Measurements from ENCODE around the gene HES2. TPM values are rescaled to one million over a fixed set of nuclear protein-coding genes. Genes with fewer than 3 reads are reported as not detected.
"Not testable (repeated sequence)": the region's sequence is repeated elsewhere in the genome, so short reads cannot be mapped to it uniquely, and the experiment has no call there.

The HES2 gene
- total RNA-seq, 1 experiment from 2014 or later = 2.4 TPM

DNA sequence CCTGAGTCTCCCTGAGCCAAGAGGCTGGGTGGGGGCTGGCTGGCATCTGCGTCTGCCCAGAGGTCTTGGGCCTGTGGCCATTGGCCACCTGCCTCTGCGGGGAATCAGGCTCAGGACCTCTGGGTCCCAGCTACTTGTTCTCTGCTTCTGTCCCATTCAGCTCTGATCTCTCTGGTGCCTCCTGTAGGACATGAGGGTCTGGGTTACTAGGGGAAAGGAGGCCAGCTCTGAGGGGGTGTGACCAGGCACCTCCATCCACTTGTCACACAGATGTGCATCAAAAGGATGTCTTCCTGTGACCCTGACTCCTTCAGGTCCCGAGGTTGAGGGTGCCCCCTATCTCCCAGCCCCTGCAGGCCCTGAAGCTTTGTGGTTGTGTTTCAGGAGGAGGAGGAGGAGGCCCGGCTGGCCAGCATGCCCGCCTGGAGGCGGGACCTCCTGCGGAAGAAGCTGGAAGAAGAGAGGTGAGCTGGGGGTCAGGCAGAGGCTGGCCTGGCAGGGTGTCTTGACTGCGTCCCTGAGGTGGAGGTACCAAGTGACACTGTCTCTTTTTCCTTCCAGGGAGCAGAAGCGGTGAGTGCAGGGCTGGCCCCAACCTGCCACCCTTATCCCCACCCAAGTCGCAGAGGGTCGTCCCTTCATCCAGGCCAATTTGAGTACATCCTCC lies 37.2 kb upstream of the HES2 start:
- in situ Hi-C loops (cut with HindIII; ENCODE audit: low pct_unique_long_range_greater_than_20kb, low sequenced_read_pairs) = no loop called here
- DNase-seq (ENCODE audit: low read depth, low spot score) = no peak

DNA sequence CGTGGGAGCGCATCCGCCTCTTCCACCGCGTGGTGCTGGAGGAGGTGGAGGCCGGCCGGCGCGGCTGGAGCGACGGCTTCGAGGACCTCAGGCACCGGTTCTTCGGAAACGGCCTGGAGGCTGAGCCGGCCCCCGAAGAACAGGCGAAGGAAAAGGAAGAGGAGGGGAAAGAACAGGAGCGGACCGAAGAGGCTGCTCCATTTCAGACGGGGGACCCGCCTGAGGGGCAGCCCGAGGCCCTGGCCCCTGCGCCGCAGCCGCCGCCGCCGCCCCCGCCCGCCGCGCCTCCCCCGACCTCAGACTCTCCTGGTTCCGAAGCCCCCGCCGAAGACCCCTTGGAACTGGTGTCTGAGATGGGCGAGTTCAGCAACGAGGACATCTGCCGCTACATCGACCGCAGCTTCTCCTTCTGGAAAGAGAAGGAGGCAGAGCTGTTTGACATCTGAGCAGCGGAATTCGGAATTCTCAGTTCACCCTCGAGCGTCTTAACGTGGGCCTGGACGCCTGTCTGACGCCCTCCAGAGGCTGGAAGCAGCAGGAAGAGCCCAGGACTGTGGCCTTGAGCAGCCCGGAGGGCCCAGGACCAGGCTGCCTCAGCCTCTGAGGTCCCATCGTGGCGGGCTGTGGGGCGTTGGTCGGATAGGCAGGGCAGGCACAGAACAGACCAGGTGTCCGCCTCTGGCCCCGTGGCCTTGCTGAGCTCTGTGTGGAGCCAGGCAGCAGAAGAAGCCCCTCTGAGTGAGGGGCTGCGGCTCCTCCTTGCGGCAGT lies 36.2 kb upstream of the HES2 start:
- in situ Hi-C loops (cut with HindIII; ENCODE audit: low pct_unique_long_range_greater_than_20kb, low sequenced_read_pairs) = not testable (repeated sequence)

DNA sequence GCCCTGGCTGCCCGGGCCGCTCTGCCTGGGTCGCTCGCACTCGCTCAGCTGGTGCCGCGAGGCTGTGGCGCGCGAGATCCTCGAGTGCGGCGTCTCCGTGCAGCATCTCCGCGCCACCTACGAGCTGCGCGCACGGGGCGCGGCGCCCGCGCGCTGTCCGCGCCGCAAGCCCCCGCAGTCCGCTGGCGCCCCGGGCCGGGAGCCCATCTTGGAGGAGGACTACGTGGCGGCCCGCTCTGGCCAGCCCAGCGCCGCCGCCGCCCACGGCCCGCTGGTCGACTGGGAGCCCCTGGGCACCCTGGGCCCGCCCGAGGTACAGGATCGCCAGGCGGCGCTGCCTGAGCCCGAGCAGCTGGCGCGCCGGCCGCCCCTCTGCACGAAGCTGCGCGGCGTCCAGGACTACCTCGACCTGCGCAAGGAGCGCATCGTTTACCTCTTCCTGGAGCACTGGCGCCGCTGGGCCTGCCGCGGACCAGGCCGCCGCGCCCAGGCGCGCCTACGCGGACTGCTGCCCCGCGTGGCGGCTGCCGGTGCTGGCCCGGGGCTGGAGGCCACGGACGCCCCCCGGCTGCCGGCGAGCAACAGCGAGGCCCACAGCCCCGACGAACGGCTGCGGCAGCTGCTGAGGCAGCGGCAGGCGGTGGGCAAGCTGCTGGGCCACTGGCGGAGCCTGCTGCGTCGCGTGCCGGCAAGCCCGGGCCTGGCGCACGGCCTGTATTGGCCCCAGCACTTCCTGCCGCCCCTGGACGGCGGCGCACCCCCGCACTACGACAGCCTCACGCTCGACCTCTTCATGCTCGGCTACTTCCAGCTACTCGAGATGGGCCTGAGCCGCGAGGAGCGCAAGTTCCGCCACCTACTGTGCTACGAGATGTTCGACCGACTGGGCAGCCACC lies 35.4 kb upstream of the HES2 start:
- no peak for DNase-seq (ENCODE audit: low read depth, low spot score)
- in situ Hi-C loops (cut with HindIII; ENCODE audit: low pct_unique_long_range_greater_than_20kb, low sequenced_read_pairs) = no loop called here

More for the DNA sequence above, 36.2 kb upstream of the HES2 start:
- DNase-seq (ENCODE audit: low read depth, low spot score) = not testable (repeated sequence)

DNA sequence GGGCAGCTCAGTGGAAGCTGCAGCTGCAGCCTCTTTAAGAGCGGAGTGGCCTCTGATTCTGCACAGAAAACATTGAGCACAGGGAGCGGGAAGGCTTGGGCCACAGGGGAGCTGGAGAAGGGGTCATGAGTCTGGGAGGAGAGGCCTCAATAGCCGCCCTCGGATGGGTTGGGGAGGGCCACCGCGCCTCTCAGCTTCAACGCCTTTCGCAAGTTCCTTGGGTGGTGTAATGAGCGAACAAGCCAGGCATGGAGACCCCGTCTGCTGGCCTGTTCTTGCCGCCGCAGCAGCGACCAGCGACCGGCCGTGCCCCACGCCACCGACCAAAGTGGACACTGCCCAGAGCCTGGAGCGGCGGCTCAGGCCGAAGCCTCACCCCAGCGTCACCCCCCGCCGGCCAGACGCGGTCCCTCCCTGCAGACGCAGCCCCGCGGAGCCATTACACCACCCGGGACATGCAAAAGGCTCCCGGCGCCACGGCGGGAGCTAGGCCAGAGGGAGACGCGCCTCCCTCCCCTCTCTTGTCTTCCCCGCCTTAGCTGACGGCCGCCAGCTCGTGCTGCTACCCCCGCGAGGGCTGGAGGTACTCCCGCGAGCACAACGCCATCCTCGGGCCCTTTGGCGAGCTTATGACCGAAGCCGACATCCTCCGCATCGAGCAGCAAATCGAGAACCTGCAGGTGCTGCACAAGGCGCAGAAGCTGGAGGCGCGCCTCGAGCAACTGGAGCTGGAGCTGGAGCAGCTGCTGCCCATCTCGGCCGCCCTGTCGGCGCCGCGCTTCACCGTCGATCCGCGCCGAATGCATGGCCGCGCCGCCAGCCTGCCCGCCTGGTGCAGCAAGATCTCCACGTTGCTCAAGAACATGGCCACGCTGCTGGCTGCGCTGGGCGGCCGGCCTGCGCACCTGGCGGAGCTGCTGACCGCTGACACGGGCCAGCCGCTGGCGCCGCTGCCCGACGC lies 34.5 kb upstream of the HES2 start:
- DNase-seq (ENCODE audit: low read depth, low spot score); in situ Hi-C loops (cut with HindIII; ENCODE audit: low pct_unique_long_range_greater_than_20kb, low sequenced_read_pairs): not testable (repeated sequence)

DNA sequence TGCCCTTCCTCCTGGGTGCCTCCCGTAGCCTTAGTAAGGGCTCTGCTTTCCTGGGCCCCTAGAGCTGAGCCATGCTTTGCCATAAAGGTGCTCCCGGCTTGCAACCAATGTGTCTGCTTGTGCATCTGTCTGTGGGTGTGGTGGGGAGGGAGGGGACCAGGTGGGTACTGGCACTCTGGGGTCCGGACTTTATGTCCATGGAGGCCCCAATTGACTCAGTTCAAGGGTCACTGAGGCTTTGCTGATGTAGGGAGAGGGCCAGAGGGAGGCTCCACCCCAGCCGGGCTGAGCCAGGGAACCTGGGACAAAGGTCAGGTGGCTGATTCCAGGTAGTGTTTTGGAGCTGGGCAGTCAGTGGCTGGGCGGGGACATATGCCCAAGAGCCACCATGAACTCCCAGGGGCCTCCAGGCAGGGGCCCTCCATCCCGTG lies 31.2 kb upstream of the HES2 start:
- in situ Hi-C loops (cut with HindIII; ENCODE audit: low pct_unique_long_range_greater_than_20kb, low sequenced_read_pairs) = no loop called here
- DNase-seq (ENCODE audit: low read depth, low spot score) = no peak

DNA sequence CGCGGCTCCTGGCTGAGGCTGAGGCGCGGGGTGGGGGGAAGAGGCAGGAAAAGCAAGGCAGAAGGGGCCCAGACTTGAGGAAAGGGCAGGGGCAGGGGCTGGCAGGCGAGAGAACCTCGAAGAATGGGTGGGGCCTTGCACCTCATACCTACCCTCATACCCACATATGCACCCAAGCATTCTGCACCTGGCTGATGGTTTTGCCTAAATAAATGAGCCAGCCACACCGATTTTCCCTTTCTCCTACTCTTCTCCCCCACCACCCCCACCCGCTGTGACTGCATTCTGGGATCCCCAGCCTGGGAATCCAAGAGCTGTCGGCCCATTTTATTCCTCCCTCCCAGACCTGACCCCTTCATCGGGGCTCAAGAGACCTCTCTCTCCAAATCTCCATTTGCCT lies 30.8 kb upstream of the HES2 start:
- DNase-seq (ENCODE audit: low read depth, low spot score); in situ Hi-C loops (cut with HindIII; ENCODE audit: low pct_unique_long_range_greater_than_20kb, low sequenced_read_pairs): not testable (repeated sequence)

DNA sequence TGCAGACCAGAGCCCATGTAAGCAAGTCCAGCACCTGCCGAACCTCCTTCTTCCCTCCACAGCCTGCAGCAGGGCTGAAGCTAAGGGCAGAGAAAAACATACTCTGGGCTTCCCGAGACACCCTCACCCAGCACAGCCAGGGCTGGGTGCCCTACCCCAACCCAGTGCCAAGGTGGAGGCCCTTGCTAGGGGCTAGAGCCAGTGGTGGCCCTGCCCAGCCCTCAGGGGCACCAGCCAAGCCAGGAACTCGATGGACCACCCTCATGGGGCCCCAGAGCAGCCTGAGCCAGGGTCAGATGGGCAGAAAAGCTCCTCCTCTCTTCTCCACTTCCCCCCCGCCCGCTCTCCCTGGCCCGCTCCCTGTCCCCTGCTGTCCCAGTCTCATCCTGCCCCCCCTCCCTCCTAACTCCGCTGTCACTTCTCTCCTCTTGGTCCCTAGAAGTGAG lies 30.3 kb upstream of the HES2 start:
- in situ Hi-C loops (cut with HindIII; ENCODE audit: low pct_unique_long_range_greater_than_20kb, low sequenced_read_pairs) = no loop called here
- no peak for DNase-seq (ENCODE audit: low read depth, low spot score)

DNA sequence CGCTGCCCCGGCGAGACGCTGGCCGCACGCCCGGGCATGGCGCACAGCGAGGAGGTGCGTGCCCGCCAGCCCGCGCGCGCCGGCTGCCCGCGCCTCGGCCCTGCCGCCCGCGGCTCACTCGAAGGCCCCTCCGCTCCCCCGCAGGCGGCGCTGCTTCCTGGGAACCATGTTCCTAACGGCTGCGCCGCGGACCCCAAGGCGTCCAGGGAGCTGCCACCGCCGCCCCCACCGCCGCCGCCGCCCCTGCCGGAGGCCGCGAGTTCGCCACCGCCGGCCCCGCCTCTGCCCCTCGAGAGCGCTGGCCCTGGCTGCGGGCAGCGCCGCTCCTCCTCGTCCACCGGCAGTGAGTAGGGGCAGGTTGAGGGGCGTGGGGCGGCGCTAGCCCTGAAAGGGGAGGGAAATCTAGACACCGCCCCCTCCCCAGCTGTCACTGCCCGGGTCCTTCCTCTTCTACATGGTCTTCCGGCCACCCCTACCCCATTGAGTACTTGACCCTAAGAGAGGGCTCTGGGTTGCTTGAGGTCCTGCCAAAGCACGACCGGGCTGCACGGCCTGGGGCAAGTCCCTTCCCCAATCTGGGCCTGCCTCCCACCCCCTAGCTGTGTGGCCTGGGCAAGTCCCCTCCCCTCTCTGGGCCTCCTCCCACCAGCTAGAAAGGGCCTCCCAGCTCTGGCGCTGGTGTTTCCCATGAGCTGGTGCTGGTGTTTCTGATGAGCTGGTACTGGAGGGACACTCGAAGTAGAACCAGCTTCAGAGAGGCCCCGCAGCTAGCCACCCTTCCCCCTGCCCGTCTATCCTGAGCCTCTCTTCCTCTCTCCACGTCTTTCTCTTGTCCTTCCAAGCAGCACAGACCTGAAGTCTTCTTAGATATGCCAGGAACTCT lies 29.3 kb upstream of the HES2 start:
- in situ Hi-C loops (cut with HindIII; ENCODE audit: low pct_unique_long_range_greater_than_20kb, low sequenced_read_pairs) = no loop called here
- DNase-seq (ENCODE audit: low read depth, low spot score) = no peak

DNA sequence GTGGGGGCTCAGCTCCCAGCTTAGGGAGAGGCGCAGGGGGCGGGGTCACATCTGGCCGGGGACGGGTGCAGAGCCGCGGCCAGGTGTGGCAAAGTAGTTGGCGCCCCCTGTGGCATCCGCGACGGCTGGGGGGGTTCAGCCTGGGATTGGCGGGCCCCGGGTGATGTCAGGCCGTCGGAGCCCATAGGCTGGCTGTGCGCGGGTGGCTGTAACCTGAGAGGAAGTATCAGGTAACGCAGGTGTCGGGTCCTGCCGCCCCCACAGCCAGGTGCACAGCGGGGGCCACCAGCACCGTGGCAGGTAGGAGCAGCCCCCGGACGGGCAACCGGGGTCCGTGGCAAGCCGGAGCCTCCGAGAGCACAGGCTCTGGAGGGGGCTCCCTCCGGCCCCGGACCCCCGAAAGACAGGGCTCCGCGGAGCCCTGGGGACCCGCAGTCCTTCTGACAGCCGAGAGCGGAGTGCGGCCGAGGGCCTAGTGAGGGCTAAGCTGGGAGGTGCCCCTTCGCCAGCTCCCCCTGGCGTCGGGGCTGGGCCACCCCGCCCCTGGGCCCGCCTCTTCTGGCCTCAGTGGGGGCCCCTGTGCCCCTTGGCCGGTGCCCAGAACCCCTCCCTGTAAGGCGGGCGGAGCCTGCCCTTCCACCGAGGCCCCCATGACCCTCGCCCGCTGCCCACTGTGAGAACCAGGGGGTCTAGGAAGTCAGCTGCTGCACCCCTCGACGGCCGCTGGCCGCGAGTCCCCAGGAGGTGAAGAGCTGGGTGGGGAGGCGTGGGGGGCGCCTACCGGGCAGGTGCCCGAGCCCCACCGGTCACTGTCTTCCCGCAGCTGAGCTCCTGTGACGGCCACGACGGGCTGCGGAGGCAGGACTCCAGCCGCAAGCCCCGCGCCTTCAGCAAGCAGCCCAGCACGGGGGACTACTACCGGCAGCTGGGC lies 28.4 kb upstream of the HES2 start:
- DNase-seq (ENCODE audit: low read depth, low spot score) = no peak
- in situ Hi-C loops (cut with HindIII; ENCODE audit: low pct_unique_long_range_greater_than_20kb, low sequenced_read_pairs) = no loop called here

DNA sequence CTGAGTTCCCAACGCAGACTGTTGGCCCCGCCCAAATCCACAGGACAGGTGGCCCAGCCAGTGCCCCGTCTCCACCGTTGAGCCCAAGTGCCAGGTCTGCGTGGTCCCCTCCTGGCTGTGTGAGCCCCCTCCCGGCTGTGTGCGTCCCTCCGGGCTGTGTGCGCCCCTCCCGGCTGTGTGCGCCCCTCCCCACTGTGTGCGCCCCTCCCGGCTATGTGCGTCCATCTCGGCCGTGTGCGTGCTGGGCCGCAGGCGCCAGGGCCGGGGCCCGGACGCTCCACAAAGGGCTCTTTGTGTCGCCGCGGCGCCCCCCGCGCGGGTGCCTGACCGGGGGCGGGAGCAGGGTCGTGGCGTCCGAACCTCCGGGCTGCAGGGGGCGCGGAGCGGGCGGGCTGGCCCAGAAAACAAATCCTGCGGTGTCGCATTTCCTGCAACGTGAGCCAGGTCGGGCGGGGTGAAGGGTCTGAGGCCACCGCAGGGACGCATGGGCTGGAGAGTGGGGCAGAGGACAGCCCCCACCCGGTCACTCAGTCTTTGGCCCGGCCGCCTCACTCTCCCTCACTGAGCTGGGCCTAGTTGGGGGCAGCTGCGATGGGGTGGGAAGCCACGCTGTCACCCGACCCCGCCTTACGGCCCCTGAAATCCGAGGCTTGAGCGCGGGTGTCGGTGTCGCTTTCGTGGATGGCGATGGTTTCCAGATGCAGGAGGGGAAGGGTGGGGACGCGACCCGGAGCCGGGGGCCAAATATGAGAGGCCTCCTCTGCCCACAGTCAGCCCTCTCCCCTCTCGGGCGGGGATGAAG lies 27.5 kb upstream of the HES2 start:
- in situ Hi-C loops (cut with HindIII; ENCODE audit: low pct_unique_long_range_greater_than_20kb, low sequenced_read_pairs) = no loop called here
- no peak for DNase-seq (ENCODE audit: low read depth, low spot score)

DNA sequence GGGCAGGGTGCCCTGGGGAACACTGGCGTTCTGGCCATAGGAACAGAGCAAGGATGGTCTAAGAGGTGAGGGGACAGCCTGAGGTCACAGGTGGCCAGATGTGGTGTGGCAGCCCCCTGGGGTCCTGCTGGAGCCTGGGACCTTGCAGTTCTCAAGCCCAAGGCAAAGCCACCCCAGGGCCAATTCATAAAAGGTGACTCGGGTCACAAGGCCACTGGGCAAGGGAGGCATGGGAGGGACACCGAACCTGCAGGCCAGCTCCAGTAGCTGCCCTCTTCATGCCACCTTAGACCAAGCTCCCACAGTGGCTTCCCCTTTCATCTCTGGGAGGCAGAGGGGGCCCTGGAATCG lies 26.9 kb upstream of the HES2 start:
- no peak for DNase-seq (ENCODE audit: low read depth, low spot score)
- in situ Hi-C loops (cut with HindIII; ENCODE audit: low pct_unique_long_range_greater_than_20kb, low sequenced_read_pairs) = no loop called here

DNA sequence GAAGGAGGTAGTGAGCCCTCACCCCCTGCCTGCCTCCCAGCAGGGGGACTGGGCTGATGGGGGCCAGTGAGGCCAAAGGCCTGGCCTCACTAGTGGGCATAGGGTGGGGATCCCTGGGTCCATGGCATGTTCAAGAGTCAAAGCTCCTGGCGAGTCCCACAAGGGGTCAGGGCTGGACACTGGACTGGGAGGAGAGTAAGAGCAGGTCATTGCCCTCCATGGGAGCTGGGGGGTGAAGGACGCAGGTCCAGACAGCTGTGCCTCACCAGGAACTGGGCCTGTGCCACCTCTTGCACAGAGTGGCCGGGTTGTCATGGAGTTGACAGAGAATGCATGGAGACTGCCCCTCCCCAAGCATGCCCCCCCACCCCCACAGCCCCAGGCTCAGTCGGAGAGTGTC lies 26.2 kb upstream of the HES2 start:
- DNase-seq (ENCODE audit: low read depth, low spot score); in situ Hi-C loops (cut with HindIII; ENCODE audit: low pct_unique_long_range_greater_than_20kb, low sequenced_read_pairs): not testable (repeated sequence)

DNA sequence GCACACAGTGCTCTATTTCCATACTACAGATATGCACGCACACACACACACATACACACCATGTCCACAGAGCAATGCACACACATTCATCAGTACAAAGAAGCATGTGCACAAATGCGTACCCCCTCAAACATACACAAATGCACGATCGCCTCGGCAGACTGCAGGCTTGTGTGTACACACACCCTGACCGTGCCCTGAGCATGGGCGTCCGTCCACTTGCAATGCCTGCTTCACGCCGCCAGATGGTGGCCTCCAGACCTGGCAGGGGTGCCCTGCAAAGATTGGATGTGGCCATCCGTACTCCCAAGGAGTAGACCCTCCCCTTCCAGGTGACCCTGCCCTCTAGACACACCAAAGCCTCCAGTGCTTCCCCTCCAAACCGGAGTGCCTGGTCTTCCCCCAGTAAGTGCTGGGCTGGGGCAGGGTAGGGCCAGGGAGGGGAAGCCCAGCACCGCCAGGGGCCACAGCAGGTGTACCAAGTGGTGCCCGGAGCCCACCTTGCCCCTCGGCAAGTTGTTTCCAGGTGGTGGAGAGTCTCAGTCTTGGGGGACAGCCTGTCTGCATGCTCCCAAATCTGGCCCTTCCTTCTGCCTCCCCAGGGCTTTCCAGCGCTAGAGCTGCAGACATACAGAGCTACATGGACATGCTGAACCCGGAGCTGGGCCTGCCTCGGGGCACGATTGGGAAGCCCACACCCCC lies 25.5 kb upstream of the HES2 start:
- DNase-seq (ENCODE audit: low read depth, low spot score) = peak; percentile 67
- in situ Hi-C loops (cut with HindIII; ENCODE audit: low pct_unique_long_range_greater_than_20kb, low sequenced_read_pairs) = no loop called here

DNA sequence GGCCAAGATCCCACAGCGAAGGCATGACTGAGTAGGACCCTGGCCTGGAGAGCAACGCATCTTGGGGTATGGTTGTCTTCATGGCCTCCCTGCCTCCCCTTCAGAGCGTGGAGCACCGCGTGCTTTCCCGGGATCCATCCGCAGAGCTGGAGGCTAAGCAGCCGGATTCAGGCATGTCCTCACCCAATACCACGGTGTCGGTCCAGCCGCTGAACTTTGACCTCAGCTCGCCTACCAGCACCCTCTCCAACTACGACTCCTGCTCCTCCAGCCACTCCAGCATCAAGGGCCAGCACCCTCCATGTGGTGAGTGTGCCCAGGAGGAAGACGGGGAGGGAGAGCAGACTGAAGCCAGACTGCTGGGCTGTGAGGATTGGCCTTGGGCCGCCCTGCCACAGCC lies 24.7 kb upstream of the HES2 start:
- DNase-seq (ENCODE audit: low read depth, low spot score) = no peak
- in situ Hi-C loops (cut with HindIII; ENCODE audit: low pct_unique_long_range_greater_than_20kb, low sequenced_read_pairs) = no loop called here

All from SK-MEL-5 (cell line).